ENCODE results near the gene TRIM5. TPM values are rescaled to one million over a fixed set of nuclear protein-coding genes. Genes with fewer than 3 reads are reported as not detected.

Gene TRIM5
- total RNA-seq: 48.6 and 116 TPM in 2 replicates

GRCh38 chr11:5684646-5685362 is at the start of gene TRIM5:
Gene TRIM5 (minus strand): TSS chr11:5685074. CDS start chr11:5680177, 4,897 bp downstream.

DNA sequence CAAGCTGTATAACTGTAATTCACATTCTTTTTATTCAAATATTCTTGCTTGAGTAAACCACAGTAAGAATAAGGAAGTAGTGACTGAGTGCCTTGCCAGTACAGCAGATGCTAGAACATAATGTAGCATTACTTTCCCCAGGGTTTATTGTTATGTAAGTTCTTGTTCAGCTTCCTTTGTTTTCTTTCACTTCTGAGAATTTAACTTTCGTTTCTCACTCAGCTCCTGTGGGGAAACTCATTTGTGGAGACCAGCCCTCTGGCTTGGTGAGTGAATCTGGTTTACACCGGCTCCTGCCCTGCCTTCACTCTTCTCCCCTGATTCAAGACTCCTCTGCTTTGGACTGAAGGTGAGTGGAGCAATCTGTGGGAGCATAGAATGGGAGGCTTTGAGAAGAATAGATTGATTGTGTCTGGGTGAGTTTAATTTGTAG is 4.7 kb upstream of the TRIM5 start, which contains the start of gene TRIM22:
TRIM22 (plus strand) TSS at position 240 of the 433 bp plus-strand sequence. CDS start 6,443 bp downstream, outside the sequence.

DNA sequence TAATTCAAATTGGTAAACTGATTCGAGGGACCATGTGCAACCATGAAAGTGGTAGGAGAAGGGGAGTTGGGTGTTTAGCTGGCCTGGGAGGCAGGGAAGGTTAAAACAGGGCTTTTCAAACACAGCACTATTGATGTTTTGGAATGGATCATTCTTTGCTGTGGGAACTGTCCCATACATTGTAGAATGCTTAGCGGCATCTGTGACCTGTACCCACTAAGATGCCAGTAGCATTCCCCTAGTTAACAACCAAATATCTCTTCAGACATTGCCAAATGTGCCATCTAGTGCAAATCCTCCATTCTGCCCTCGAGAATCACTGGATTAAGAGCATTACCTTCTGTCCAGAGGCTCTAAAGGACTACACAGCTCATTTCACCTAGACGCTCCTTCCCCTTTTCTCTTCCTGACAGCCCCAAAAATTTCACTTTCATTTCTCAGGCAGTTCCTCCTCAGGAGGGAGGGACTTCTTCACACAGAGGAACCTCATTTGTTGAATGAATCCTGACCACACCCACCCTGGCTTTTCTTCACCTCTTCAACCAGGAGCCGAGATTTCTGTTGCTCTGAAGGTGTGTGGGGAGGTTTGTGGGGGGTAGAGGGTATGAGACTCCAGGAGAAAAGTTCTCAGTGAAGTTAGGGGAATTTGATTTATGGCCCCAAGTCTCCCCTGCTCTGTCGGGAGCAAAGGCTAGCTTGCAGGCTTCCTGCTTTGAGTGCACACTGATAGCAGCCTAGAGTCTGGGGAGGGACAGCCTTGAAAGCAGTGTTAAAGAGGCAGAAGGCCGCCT is 60.2 kb downstream of the TRIM5 start, which contains the start of gene TRIM34:
TRIM34 (plus strand) TSS at position 513 of the 791 bp plus-strand sequence. CDS start 7,331 bp downstream, outside the sequence.

Other genes with a start within 250 kb of the TRIM5 start
- not detected in 2 replicates for gene OR51I1, start 243.6 kb downstream of the TRIM5 start, total RNA-seq
- not detected in 2 replicates for gene OR51I2, start 235.8 kb downstream of the TRIM5 start, total RNA-seq
- not detected in 2 replicates for gene OR52D1, start 196.4 kb downstream of the TRIM5 start, total RNA-seq
- not detected in 2 replicates for gene UBQLN3, start 175.1 kb downstream of the TRIM5 start, total RNA-seq
- gene UBQLNL, start 168.4 kb downstream of the TRIM5 start, total RNA-seq: not detected in 2 replicates
- 0.38 TPM in 1 of 2 replicates, not detected in the other for gene OR52H1, start 136.5 kb downstream of the TRIM5 start, total RNA-seq
- gene OR52B6, start 104.2 kb downstream of the TRIM5 start, total RNA-seq: not detected in 2 replicates
- 1.3 and 2.1 TPM in 2 replicates for gene TRIM6, start 88.4 kb downstream of the TRIM5 start, total RNA-seq
- gene TRIM34, start 60.1 kb downstream of the TRIM5 start, total RNA-seq: 10.0 and 14.7 TPM in 2 replicates
- 96.0 and 226 TPM in 2 replicates for gene TRIM22, start 4.7 kb upstream of the TRIM5 start, total RNA-seq
- gene OR56B1, start 51.4 kb upstream of the TRIM5 start, total RNA-seq: not detected in 2 replicates
- gene OR52N4, start 69.2 kb upstream of the TRIM5 start, total RNA-seq: not detected in 2 replicates
- gene OR52N5, start 98.3 kb upstream of the TRIM5 start, total RNA-seq: not detected in 2 replicates
- not detected in 2 replicates for gene OR52N1, start 106.2 kb upstream of the TRIM5 start, total RNA-seq
- gene OR52N2, start 123.8 kb upstream of the TRIM5 start, total RNA-seq: not detected in 2 replicates
- gene OR52E6, start 156.8 kb upstream of the TRIM5 start, total RNA-seq: not detected in 2 replicates
- gene OR52E8, start 172.6 kb upstream of the TRIM5 start, total RNA-seq: not detected in 2 replicates
- not detected in 2 replicates for gene OR52E4, start 195.6 kb upstream of the TRIM5 start, total RNA-seq
- not detected in 2 replicates for gene OR52E5, start 208.1 kb upstream of the TRIM5 start, total RNA-seq

All from bladder microvascular endothelial cell (primary cell).